NCI-H510A treated with DMSO at 0.1 percent for 48 hours (cell line): ENCODE measurements around the gene MOCS1.

Experiments
- DNase-seq: peaks from one replicate; lab custom pipeline; 2025; lab: John Stamatoyannopoulos, UW

Gene MOCS1

GRCh38 chr6:39902786-39903465 is 31.3 kb downstream of the MOCS1 start:
- no peak for DNase-seq

- no peak for DNase-seq
Observed at GRCh38 chr6:39902136-39902535, 32.1 kb downstream of the MOCS1 start.

- no peak for DNase-seq
Observed at GRCh38 chr6:39901670-39902069, 32.6 kb downstream of the MOCS1 start.

- no peak for DNase-seq
Observed at GRCh38 chr6:39901116-39901655, 33.1 kb downstream of the MOCS1 start.

- no peak for DNase-seq
Observed at GRCh38 chr6:39899554-39900295, 34.5 kb downstream of the MOCS1 start.

- no peak for DNase-seq
Observed at GRCh38 chr6:39898625-39899024, 35.6 kb downstream of the MOCS1 start.

GRCh38 chr6:39897698-39898097 is 36.6 kb downstream of the MOCS1 start:
- DNase-seq: no peak

- DNase-seq: no peak
Observed at GRCh38 chr6:39896701-39897100, 37.6 kb downstream of the MOCS1 start.

GRCh38 chr6:39893286-39893685 is 41.0 kb downstream of the MOCS1 start:
- no peak for DNase-seq

- peak; percentile 72 for DNase-seq
Observed at GRCh38 chr6:39892490-39893129, 41.7 kb downstream of the MOCS1 start.

- no peak for DNase-seq
Observed at GRCh38 chr6:39891976-39892375, 42.3 kb downstream of the MOCS1 start.

GRCh38 chr6:39891353-39891752 is 42.9 kb downstream of the MOCS1 start:
- no peak for DNase-seq

GRCh38 chr6:39889229-39889628 is 45.0 kb downstream of the MOCS1 start:
- DNase-seq: no peak

GRCh38 chr6:39887692-39888450 is 46.4 kb downstream of the MOCS1 start:
- no peak for DNase-seq

- DNase-seq: no peak
Observed at GRCh38 chr6:39886871-39887270, 47.4 kb downstream of the MOCS1 start.

- DNase-seq: peak; percentile 12
Observed at GRCh38 chr6:39885691-39886090, 48.6 kb downstream of the MOCS1 start.

GRCh38 chr6:39884696-39885095 is 49.6 kb downstream of the MOCS1 start:
- DNase-seq: no peak

- no peak for DNase-seq
Observed at GRCh38 chr6:39882531-39882899, 51.7 kb downstream of the MOCS1 start.

- DNase-seq: no peak
Observed at GRCh38 chr6:39881851-39882530, 52.3 kb downstream of the MOCS1 start.

GRCh38 chr6:39880594-39880993 is 53.7 kb downstream of the MOCS1 start:
- no peak for DNase-seq

GRCh38 chr6:39879535-39879934 is 54.7 kb downstream of the MOCS1 start:
- DNase-seq: no peak

- DNase-seq: no peak
Observed at GRCh38 chr6:39876826-39877225, 57.4 kb downstream of the MOCS1 start.
